Mesenchymal stem cell (in vitro differentiated cells and primary cell): ENCODE measurements around the gene GK.

Source experiments
- DNase-seq: peaks from one replicate; pipeline ENCODE4 v3.0.0-alpha.2; 2013
- H2AFZ ChIP-seq: one replicate; pipeline ENCODE4 v1.6.1; 2013; ENCODE audit warnings: low read depth, mild to moderate bottlenecking, control low read depth, inconsistent platforms, low read length, moderate library complexity
- H2AK5ac ChIP-seq: 2 replicates; pipeline ENCODE4 v1.6.1; 2013; ENCODE audit warnings: low read length, moderate library complexity, mild to moderate bottlenecking, inconsistent platforms; ENCODE audit not compliant: severe bottlenecking
- H2BK120ac ChIP-seq: one replicate; pipeline ENCODE4 v1.6.1; 2013; ENCODE audit warnings: low read depth, mild to moderate bottlenecking, inconsistent platforms, low read length, moderate library complexity
- H2BK12ac ChIP-seq, 2 experiments: one replicate each; pipeline ENCODE4 v1.6.1; 2013; ENCODE audit warnings: inconsistent platforms in 2 of 2, low read length in 2 of 2, mild to moderate bottlenecking in 2 of 2, moderate library complexity in 2 of 2, control low read depth in 1 of 2
- H2BK15ac ChIP-seq: one replicate; pipeline ENCODE4 v1.6.1; 2013; ENCODE audit warnings: mild to moderate bottlenecking, low read depth, inconsistent platforms; ENCODE audit not compliant: poor library complexity, severe bottlenecking
- H2BK5ac ChIP-seq: 2 replicates; pipeline ENCODE4 v1.6.1; 2013; ENCODE audit warnings: low read depth, mild to moderate bottlenecking, low read length, control low read depth, inconsistent platforms; ENCODE audit not compliant: poor library complexity, severe bottlenecking
- H3K14ac ChIP-seq, 2 experiments: one replicate each; pipeline ENCODE4 v1.6.1; 2013; ENCODE audit warnings: inconsistent platforms in 2 of 2, low read length in 2 of 2, control low read depth in 1 of 2, mild to moderate bottlenecking in 1 of 2, moderate library complexity in 1 of 2
- H3K18ac ChIP-seq, 2 experiments: one replicate each; pipeline ENCODE4 v1.6.1; 2013; ENCODE audit warnings: inconsistent platforms in 2 of 2, low read length in 2 of 2, control low read depth in 1 of 2, low read depth in 1 of 2, mild to moderate bottlenecking in 1 of 2
- H3K23ac ChIP-seq, 2 experiments: one replicate each; pipeline ENCODE4 v1.6.1; 2013; ENCODE audit warnings: inconsistent platforms in 2 of 2, low read length in 2 of 2, mild to moderate bottlenecking in 2 of 2, moderate library complexity in 2 of 2, control low read depth in 1 of 2
- H3K27ac ChIP-seq: 2 replicates; pipeline ENCODE4 v1.5.1; 2013; ENCODE audit warnings: mild to moderate bottlenecking, moderate library complexity, low read length, control low read depth, inconsistent platforms; ENCODE audit not compliant: poor library complexity, severe bottlenecking
- H3K27me3 ChIP-seq, 2 experiments: 2 replicates each; pipeline versions ENCODE4 v1.6.1 to v1.7.0; 2013; ENCODE audit warnings: low read length in 2 of 2, mild to moderate bottlenecking in 2 of 2, moderate library complexity in 2 of 2, control low read depth in 1 of 2, inconsistent platforms in 1 of 2; ENCODE audit not compliant: control insufficient read depth in 1 of 2, insufficient read depth in 1 of 2
- H3K36me3 ChIP-seq, 2 experiments: 2 replicates each; pipeline versions ENCODE4 v1.6.1 to v1.7.0; 2013; ENCODE audit warnings: low read length in 2 of 2, control low read depth in 1 of 2, inconsistent platforms in 1 of 2, low read depth in 1 of 2, mild to moderate bottlenecking in 1 of 2; ENCODE audit not compliant: insufficient read depth in 2 of 2, control insufficient read depth in 1 of 2
- H3K4ac ChIP-seq, 2 experiments: one replicate each; pipeline ENCODE4 v1.6.1; 2013; ENCODE audit warnings: inconsistent platforms in 2 of 2, low read length in 2 of 2, mild to moderate bottlenecking in 2 of 2, moderate library complexity in 2 of 2, control low read depth in 1 of 2, low read depth in 1 of 2
- H3K4me1 ChIP-seq: 2 replicates; pipeline ENCODE4 v1.6.1; 2013; ENCODE audit warnings: low read depth, low read length, control low read depth; ENCODE audit not compliant: control insufficient read depth, insufficient read depth
- H3K4me2 ChIP-seq: 2 replicates; pipeline ENCODE4 v1.6.1; 2013; ENCODE audit warnings: low read length, mild to moderate bottlenecking, inconsistent platforms; ENCODE audit not compliant: poor library complexity, severe bottlenecking
- H3K4me3 ChIP-seq, 2 experiments: 2 replicates each; pipeline versions ENCODE4 v1.5.1 to v1.7.0; 2013; ENCODE audit warnings: low read length in 2 of 2, mild to moderate bottlenecking in 2 of 2, control low read depth in 1 of 2, low read depth in 1 of 2; ENCODE audit not compliant: insufficient read depth in 1 of 2
- H3K79me1 ChIP-seq: replicated peaks from 2 replicates; pipeline ENCODE4 v1.6.1; 2013; ENCODE audit warnings: mild to moderate bottlenecking, control low read depth, low read length, inconsistent platforms; ENCODE audit not compliant: poor library complexity, severe bottlenecking
- H3K9ac ChIP-seq: 2 replicates; pipeline ENCODE4 v1.7.0; 2013; ENCODE audit warnings: mild to moderate bottlenecking, low read length, moderate library complexity
- H3K9me3 ChIP-seq: 2 replicates; pipeline ENCODE4 v1.7.0; 2013; ENCODE audit warnings: mild to moderate bottlenecking, low read length; ENCODE audit not compliant: control insufficient read depth
- H4K8ac ChIP-seq: one replicate; pipeline ENCODE4 v1.6.1; 2013; ENCODE audit warnings: inconsistent platforms, mild to moderate bottlenecking, low read length, moderate library complexity
- H4K91ac ChIP-seq: one replicate; pipeline ENCODE4 v1.6.1; 2013; ENCODE audit warnings: mild to moderate bottlenecking, low read length, inconsistent platforms
- WGBS: methylation state at CpG from one replicate; pipeline ENCODE4 v1.1.7; 2013; ENCODE audit warnings: mixed read lengths; 5-methylcytosine and 5-hydroxymethylcytosine counted together

Gene GK

DNA sequence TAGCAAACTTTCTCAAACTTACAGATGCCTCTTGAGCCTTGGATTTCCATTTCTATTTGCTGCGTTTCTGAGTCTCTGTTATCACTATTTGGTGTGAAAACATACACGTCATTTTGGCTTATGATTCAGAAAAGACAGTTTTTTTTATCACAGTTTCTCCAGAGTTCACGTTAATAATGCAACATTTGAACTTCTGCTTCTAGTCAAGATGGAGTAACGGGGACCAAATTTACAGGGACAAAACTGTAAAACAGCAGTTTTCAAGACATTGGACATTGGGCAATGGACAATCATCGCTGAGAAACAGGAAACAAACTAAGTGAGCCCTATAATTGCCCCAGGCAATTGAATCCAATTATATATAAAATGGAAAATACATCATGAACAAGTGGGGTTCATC is 39.5 kb upstream of the GK start:
- H2BK12ac ChIP-seq: no peak overlapping the region
- H3K4me1 ChIP-seq: no peaks in the 10 kb centered on the region
- no peak overlapping the region for H2BK15ac ChIP-seq
- no peak overlapping the region for H3K4me3 ChIP-seq
- WGBS: 83% methylated on average over 4 of the region's 5 CpGs
- no peak overlapping the region for H4K91ac ChIP-seq
- no peaks in the 10 kb centered on the region for H3K36me3 ChIP-seq
- no peak overlapping the region for H3K27ac ChIP-seq
- H3K27me3 ChIP-seq: no peaks in the 10 kb centered on the region
- H2BK120ac ChIP-seq: no peak overlapping the region
- no peak overlapping the region for H3K9ac ChIP-seq
- no peak overlapping the region for H3K4me2 ChIP-seq
- H2AFZ ChIP-seq: no peak overlapping the region
- peaks cover 9% of the 10 kb centered on the region for H3K9me3 ChIP-seq
- H2AK5ac ChIP-seq: no peak overlapping the region
- H3K79me1 ChIP-seq: no peaks in the 10 kb centered on the region
- no peak overlapping the region for H3K18ac ChIP-seq
- no peak overlapping the region for H3K23ac ChIP-seq
- no peak overlapping the region for H4K8ac ChIP-seq
- no peak for DNase-seq
- no peak overlapping the region for H3K14ac ChIP-seq
- H2BK5ac ChIP-seq: no peak overlapping the region
- H3K4ac ChIP-seq: no peak overlapping the region

GRCh38 chrX:30615229-30615628 is 38.0 kb upstream of the GK start:
- Histone ChIP-seq H2BK5ac (no peak overlapping the region), H3K4me3 (no peak overlapping the region), H3K9ac (no peak overlapping the region), H2BK15ac (no peak overlapping the region), H2BK12ac (no peak overlapping the region), H3K4me1 (no peaks in the 10 kb centered on the region), H3K27me3 (no peaks in the 10 kb centered on the region), H3K9me3 (peaks cover 9% of the 10 kb centered on the region), H2AK5ac (no peak overlapping the region), H2AFZ (no peak overlapping the region), H3K27ac (no peak overlapping the region), H3K79me1 (no peaks in the 10 kb centered on the region), H3K4me2 (no peak overlapping the region), H4K8ac (no peak overlapping the region), H3K18ac (no peak overlapping the region), H3K14ac (no peak overlapping the region), H3K23ac (no peak overlapping the region), H2BK120ac (no peak overlapping the region), H3K36me3 (no peaks in the 10 kb centered on the region), H4K91ac (no peak overlapping the region), H3K4ac (no peak overlapping the region)
- no peak for DNase-seq
- WGBS: no CpG with 5 or more reads among the region's 4 CpGs

DNA sequence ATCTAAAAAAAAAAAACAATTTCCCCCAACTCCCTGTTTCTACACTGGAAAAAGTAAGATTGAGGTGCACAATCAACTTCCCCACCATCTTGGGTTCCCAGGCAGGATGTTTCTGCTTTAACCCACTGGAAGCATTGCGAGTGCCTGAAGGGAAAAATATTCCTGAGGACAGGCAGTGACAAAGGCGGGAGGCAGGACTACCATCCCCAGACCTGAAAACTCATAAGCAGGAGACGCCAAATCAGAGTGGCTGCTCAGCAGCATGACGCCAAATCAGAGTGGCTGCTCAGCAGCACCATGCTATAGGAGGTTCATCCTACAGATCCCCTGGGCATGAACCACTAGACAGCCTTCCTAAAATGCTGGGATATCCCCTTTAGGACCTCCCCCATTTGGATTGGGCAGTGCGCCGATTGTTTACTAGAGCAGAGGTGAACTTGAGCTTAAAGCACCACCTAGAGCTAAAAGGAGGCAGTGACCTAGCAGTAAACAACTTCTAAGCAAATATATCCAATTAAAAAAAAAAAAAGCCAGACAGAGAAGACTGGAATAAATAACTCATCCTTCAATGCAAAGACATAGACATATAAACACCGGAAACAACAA is 35.0 kb upstream of the GK start:
- Histone ChIP-seq H2BK15ac (no peak overlapping the region), H2BK5ac (no peak overlapping the region), H2BK12ac (no peak overlapping the region), H2AFZ (no peak overlapping the region), H3K36me3 (no peaks in the 10 kb centered on the region), H3K27me3 (no peaks in the 10 kb centered on the region), H4K91ac (no peak overlapping the region), H3K9ac (no peak overlapping the region), H3K14ac (no peak overlapping the region), H3K4me1 (peaks cover 3% of the 10 kb centered on the region), H3K27ac (no peak overlapping the region), H3K4me3 (no peak overlapping the region), H3K9me3 (peaks cover 22% of the 10 kb centered on the region), H3K18ac (no peak overlapping the region), H4K8ac (no peak overlapping the region), H2AK5ac (no peak overlapping the region), H3K23ac (no peak overlapping the region), H2BK120ac (no peak overlapping the region), H3K79me1 (no peaks in the 10 kb centered on the region), H3K4me2 (no peak overlapping the region), H3K4ac (no peak overlapping the region)
- peak; percentile 28 for DNase-seq
- WGBS: 86% methylated on average over 6 of the region's 7 CpGs

GRCh38 chrX:30620125-30620524 is 33.1 kb upstream of the GK start:
- H3K79me1 ChIP-seq: no peaks in the 10 kb centered on the region
- no peak overlapping the region for H2BK15ac ChIP-seq
- H3K4me3 ChIP-seq: no peak overlapping the region
- no peak overlapping the region for H3K4ac ChIP-seq
- no peak overlapping the region for H3K14ac ChIP-seq
- no peak overlapping the region for H3K4me2 ChIP-seq
- no peak overlapping the region for H2BK12ac ChIP-seq
- H3K36me3 ChIP-seq: no peaks in the 10 kb centered on the region
- no peak overlapping the region for H4K91ac ChIP-seq
- no peak for DNase-seq
- no peaks in the 10 kb centered on the region for H3K27me3 ChIP-seq
- H3K9ac ChIP-seq: peak overlapping the region; percentile 23
- no peak overlapping the region for H3K23ac ChIP-seq
- H3K4me1 ChIP-seq: peaks cover 3% of the 10 kb centered on the region
- no peak overlapping the region for H3K27ac ChIP-seq
- WGBS: 95% methylated on average over 3 of the region's 3 CpGs
- no peak overlapping the region for H3K18ac ChIP-seq
- no peak overlapping the region for H2BK5ac ChIP-seq
- peaks cover 23% of the 10 kb centered on the region for H3K9me3 ChIP-seq
- no peak overlapping the region for H4K8ac ChIP-seq
- no peak overlapping the region for H2BK120ac ChIP-seq
- H2AFZ ChIP-seq: no peak overlapping the region
- no peak overlapping the region for H2AK5ac ChIP-seq
